Measurements from ENCODE around the gene ARHGAP6.

The ARHGAP6 gene

GRCh38 chrX:11336201-11336600 lies 329.5 kb downstream of the ARHGAP6 start:
- no peaks in the 10 kb centered on the region for H3K4me1 ChIP-seq (ENCODE audit: control insufficient read depth, insufficient read depth, low read length)
- no peak overlapping the region for H3K9ac ChIP-seq (ENCODE audit: low read length)
- no peak overlapping the region for H3K4me3 ChIP-seq (ENCODE audit: low read depth, low read length)
- no peaks in the 10 kb centered on the region for H3K36me3 ChIP-seq (ENCODE audit: control insufficient read depth, insufficient read depth, low read length)
- no peak overlapping the region for H3K27ac ChIP-seq (ENCODE audit: low read depth, low read length)
- H3K27me3 ChIP-seq (ENCODE audit: control insufficient read depth, insufficient read depth, low read length): peaks cover 6% of the 10 kb centered on the region; the same call in 1 of the 2 replicates
- no peaks in the 10 kb centered on the region for H3K9me3 ChIP-seq (ENCODE audit: control insufficient read depth, insufficient read depth, low read depth, low read length)

- Histone ChIP-seq H3K27me3 (ENCODE audit: control insufficient read depth, insufficient read depth, low read length) (peaks cover 6% of the 10 kb centered on the region; the same call in 1 of the 2 replicates), H3K4me3 (ENCODE audit: low read depth, low read length) (no peak overlapping the region), H3K9ac (ENCODE audit: low read length) (no peak overlapping the region), H3K36me3 (ENCODE audit: control insufficient read depth, insufficient read depth, low read length) (no peaks in the 10 kb centered on the region), H3K9me3 (ENCODE audit: control insufficient read depth, insufficient read depth, low read depth, low read length) (no peaks in the 10 kb centered on the region), H3K27ac (ENCODE audit: low read depth, low read length) (no peak overlapping the region), H3K4me1 (ENCODE audit: control insufficient read depth, insufficient read depth, low read length) (no peaks in the 10 kb centered on the region)
These were observed 331.6 kb downstream of the ARHGAP6 start for GRCh38 chrX:11334165-11334564.

GRCh38 chrX:11331788-11332187 lies 333.9 kb downstream of the ARHGAP6 start:
- Histone ChIP-seq H3K36me3 (ENCODE audit: control insufficient read depth, insufficient read depth, low read length) (no peaks in the 10 kb centered on the region), H3K27me3 (ENCODE audit: control insufficient read depth, insufficient read depth, low read length) (peaks cover 6% of the 10 kb centered on the region; the same call in 1 of the 2 replicates), H3K4me1 (ENCODE audit: control insufficient read depth, insufficient read depth, low read length) (no peaks in the 10 kb centered on the region), H3K9me3 (ENCODE audit: control insufficient read depth, insufficient read depth, low read depth, low read length) (no peaks in the 10 kb centered on the region), H3K4me3 (ENCODE audit: low read depth, low read length) (no peak overlapping the region), H3K27ac (ENCODE audit: low read depth, low read length) (no peak overlapping the region), H3K9ac (ENCODE audit: low read length) (no peak overlapping the region)

- H3K36me3 ChIP-seq (ENCODE audit: control insufficient read depth, insufficient read depth, low read length): no peaks in the 10 kb centered on the region
- no peaks in the 10 kb centered on the region for H3K4me1 ChIP-seq (ENCODE audit: control insufficient read depth, insufficient read depth, low read length)
- H3K9me3 ChIP-seq (ENCODE audit: control insufficient read depth, insufficient read depth, low read depth, low read length): peaks cover 3% of the 10 kb centered on the region; the same call in 1 of the 2 replicates
- H3K9ac ChIP-seq (ENCODE audit: low read length): no peak overlapping the region
- H3K27ac ChIP-seq (ENCODE audit: low read depth, low read length): no peak overlapping the region
- peaks cover 1% of the 10 kb centered on the region; the same call in 1 of the 2 replicates for H3K27me3 ChIP-seq (ENCODE audit: control insufficient read depth, insufficient read depth, low read length)
- H3K4me3 ChIP-seq (ENCODE audit: low read depth, low read length): no peak overlapping the region
These were observed 336.7 kb downstream of the ARHGAP6 start for GRCh38 chrX:11329021-11329420.

- H3K9ac ChIP-seq (ENCODE audit: low read length): no peak overlapping the region
- no peaks in the 10 kb centered on the region for H3K4me1 ChIP-seq (ENCODE audit: control insufficient read depth, insufficient read depth, low read length)
- H3K4me3 ChIP-seq (ENCODE audit: low read depth, low read length): no peak overlapping the region
- H3K36me3 ChIP-seq (ENCODE audit: control insufficient read depth, insufficient read depth, low read length): no peaks in the 10 kb centered on the region
- H3K27me3 ChIP-seq (ENCODE audit: control insufficient read depth, insufficient read depth, low read length): no peaks in the 10 kb centered on the region; the same call in 1 of the 2 replicates
- no peak overlapping the region for H3K27ac ChIP-seq (ENCODE audit: low read depth, low read length)
- H3K9me3 ChIP-seq (ENCODE audit: control insufficient read depth, insufficient read depth, low read depth, low read length): peaks cover 6% of the 10 kb centered on the region
These were observed 337.6 kb downstream of the ARHGAP6 start for GRCh38 chrX:11328134-11328533.

GRCh38 chrX:11321986-11322385 lies 343.7 kb downstream of the ARHGAP6 start:
- no peak overlapping the region for H3K27ac ChIP-seq (ENCODE audit: low read depth, low read length)
- H3K36me3 ChIP-seq (ENCODE audit: control insufficient read depth, insufficient read depth, low read length): no peaks in the 10 kb centered on the region
- no peak overlapping the region for H3K4me3 ChIP-seq (ENCODE audit: low read depth, low read length)
- H3K9ac ChIP-seq (ENCODE audit: low read length): no peak overlapping the region
- no peaks in the 10 kb centered on the region for H3K4me1 ChIP-seq (ENCODE audit: control insufficient read depth, insufficient read depth, low read length)
- peaks cover 6% of the 10 kb centered on the region for H3K9me3 ChIP-seq (ENCODE audit: control insufficient read depth, insufficient read depth, low read depth, low read length)
- no peaks in the 10 kb centered on the region; the same call in 1 of the 2 replicates for H3K27me3 ChIP-seq (ENCODE audit: control insufficient read depth, insufficient read depth, low read length)

GRCh38 chrX:11319806-11320520 lies 345.8 kb downstream of the ARHGAP6 start:
- Histone ChIP-seq H3K4me3 (ENCODE audit: low read depth, low read length) (no peak overlapping the region), H3K27ac (ENCODE audit: low read depth, low read length) (no peak overlapping the region), H3K9ac (ENCODE audit: low read length) (no peak overlapping the region), H3K27me3 (ENCODE audit: control insufficient read depth, insufficient read depth, low read length) (no peaks in the 10 kb centered on the region; the same call in 1 of the 2 replicates), H3K4me1 (ENCODE audit: control insufficient read depth, insufficient read depth, low read length) (no peaks in the 10 kb centered on the region), H3K9me3 (ENCODE audit: control insufficient read depth, insufficient read depth, low read depth, low read length) (peaks cover 6% of the 10 kb centered on the region), H3K36me3 (ENCODE audit: control insufficient read depth, insufficient read depth, low read length) (no peaks in the 10 kb centered on the region)

GRCh38 chrX:11311706-11312105 lies 354.0 kb downstream of the ARHGAP6 start:
- no peak overlapping the region for H3K9ac ChIP-seq (ENCODE audit: low read length)
- peaks cover 3% of the 10 kb centered on the region; the same call in 1 of the 2 replicates for H3K27me3 ChIP-seq (ENCODE audit: control insufficient read depth, insufficient read depth, low read length)
- H3K27ac ChIP-seq (ENCODE audit: low read depth, low read length): no peak overlapping the region
- H3K9me3 ChIP-seq (ENCODE audit: control insufficient read depth, insufficient read depth, low read depth, low read length): no peaks in the 10 kb centered on the region
- no peak overlapping the region for H3K4me3 ChIP-seq (ENCODE audit: low read depth, low read length)
- peaks cover 5% of the 10 kb centered on the region; the same call in 1 of the 2 replicates for H3K4me1 ChIP-seq (ENCODE audit: control insufficient read depth, insufficient read depth, low read length)
- H3K36me3 ChIP-seq (ENCODE audit: control insufficient read depth, insufficient read depth, low read length): no peaks in the 10 kb centered on the region

GRCh38 chrX:11309220-11309619 lies 356.5 kb downstream of the ARHGAP6 start:
- no peaks in the 10 kb centered on the region for H3K36me3 ChIP-seq (ENCODE audit: control insufficient read depth, insufficient read depth, low read length)
- H3K4me1 ChIP-seq (ENCODE audit: control insufficient read depth, insufficient read depth, low read length): peaks cover 19% of the 10 kb centered on the region
- H3K9me3 ChIP-seq (ENCODE audit: control insufficient read depth, insufficient read depth, low read depth, low read length): no peaks in the 10 kb centered on the region
- H3K27me3 ChIP-seq (ENCODE audit: control insufficient read depth, insufficient read depth, low read length): peaks cover 16% of the 10 kb centered on the region
- H3K4me3 ChIP-seq (ENCODE audit: low read depth, low read length): no peak overlapping the region
- H3K27ac ChIP-seq (ENCODE audit: low read depth, low read length): no peak overlapping the region
- H3K9ac ChIP-seq (ENCODE audit: low read length): no peak overlapping the region

GRCh38 chrX:11305641-11306040 lies 360.1 kb downstream of the ARHGAP6 start:
- Histone ChIP-seq H3K9me3 (ENCODE audit: control insufficient read depth, insufficient read depth, low read depth, low read length) (no peaks in the 10 kb centered on the region), H3K27me3 (ENCODE audit: control insufficient read depth, insufficient read depth, low read length) (peaks cover 17% of the 10 kb centered on the region), H3K9ac (ENCODE audit: low read length) (no peak overlapping the region), H3K4me3 (ENCODE audit: low read depth, low read length) (no peak overlapping the region), H3K27ac (ENCODE audit: low read depth, low read length) (no peak overlapping the region), H3K36me3 (ENCODE audit: control insufficient read depth, insufficient read depth, low read length) (no peaks in the 10 kb centered on the region), H3K4me1 (ENCODE audit: control insufficient read depth, insufficient read depth, low read length) (peaks cover 20% of the 10 kb centered on the region)

GRCh38 chrX:11304829-11305228 lies 360.9 kb downstream of the ARHGAP6 start:
- Histone ChIP-seq H3K36me3 (ENCODE audit: control insufficient read depth, insufficient read depth, low read length) (no peaks in the 10 kb centered on the region), H3K9ac (ENCODE audit: low read length) (no peak overlapping the region), H3K27ac (ENCODE audit: low read depth, low read length) (no peak overlapping the region), H3K27me3 (ENCODE audit: control insufficient read depth, insufficient read depth, low read length) (peaks cover 20% of the 10 kb centered on the region), H3K4me1 (ENCODE audit: control insufficient read depth, insufficient read depth, low read length) (peaks cover 20% of the 10 kb centered on the region), H3K4me3 (ENCODE audit: low read depth, low read length) (no peak overlapping the region), H3K9me3 (ENCODE audit: control insufficient read depth, insufficient read depth, low read depth, low read length) (no peaks in the 10 kb centered on the region)
